ENCODE data around the gene DCXR. TPM values are rescaled to one million over a fixed set of nuclear protein-coding genes. Genes with fewer than 3 reads are reported as not detected.

The DCXR gene
- total RNA-seq, 1 donor from 2014 or later = 1,477 TPM

- DNase-seq (ENCODE audit: low spot score) (no peak), ATAC-seq (no peak)
Observed at GRCh38 chr17:82014432-82014831, 23.1 kb downstream of the DCXR start.

GRCh38 chr17:82013772-82014321 is 23.6 kb downstream of the DCXR start:
- no peak for DNase-seq (ENCODE audit: low spot score)
- ATAC-seq = no peak

- no peak for DNase-seq (ENCODE audit: low spot score)
Observed at GRCh38 chr17:82013341-82013740, 24.2 kb downstream of the DCXR start.

GRCh38 chr17:82012640-82013295 is 24.7 kb downstream of the DCXR start:
- no peak for ATAC-seq
- no peak for DNase-seq (ENCODE audit: low spot score)

More at GRCh38 chr17:82013341-82013740, 24.2 kb downstream of the DCXR start:
- no peak for ATAC-seq

DNA sequence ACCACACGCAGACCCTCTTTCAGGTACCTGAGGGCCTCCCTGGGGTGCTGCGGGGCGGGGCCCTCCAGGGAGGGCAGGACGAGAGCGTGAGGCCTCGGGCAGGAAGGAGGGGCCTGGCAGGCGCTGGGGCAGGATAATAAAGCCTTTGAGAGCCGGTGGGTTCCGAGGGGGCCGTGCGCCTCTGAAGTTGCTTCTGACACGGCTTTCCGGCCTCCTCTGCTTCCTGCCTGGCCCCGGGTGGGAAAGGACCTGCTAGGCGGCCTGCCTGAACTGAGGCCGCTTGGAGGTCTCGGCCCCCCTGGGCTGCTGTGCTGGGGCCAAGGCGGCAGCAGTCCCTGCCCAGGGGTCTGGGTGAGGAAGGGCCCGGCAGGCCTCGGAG is 25.2 kb downstream of the DCXR start:
- DNase-seq (ENCODE audit: low spot score) = no peak
- no peak for ATAC-seq

- ATAC-seq (no peak), DNase-seq (ENCODE audit: low spot score) (no peak)
Observed at GRCh38 chr17:82011617-82012187, 25.8 kb downstream of the DCXR start.

- no peak for DNase-seq (ENCODE audit: low spot score)
- ATAC-seq = no peak
Observed at GRCh38 chr17:82010575-82011525, 26.6 kb downstream of the DCXR start.

DNA sequence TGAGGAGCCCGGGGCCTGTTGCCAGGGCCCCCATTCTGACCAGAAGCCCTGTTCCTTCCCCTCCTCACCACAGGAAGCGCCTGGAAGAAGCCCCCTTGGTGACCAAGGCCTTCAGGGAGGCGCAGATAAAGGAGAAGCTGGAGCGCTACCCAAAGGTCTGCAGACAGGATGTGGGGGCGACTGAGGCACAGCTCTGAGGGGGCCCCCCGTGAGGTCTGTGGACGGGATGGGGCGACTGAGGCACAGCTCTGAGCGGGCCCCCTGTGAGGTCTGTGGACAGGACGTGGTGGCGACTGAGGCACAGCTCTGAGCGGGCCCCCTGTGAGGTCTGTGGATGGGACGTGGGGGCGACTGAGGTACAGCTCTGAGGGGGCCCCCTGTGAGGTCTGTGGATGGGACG is 28.1 kb downstream of the DCXR start:
- DNase-seq (ENCODE audit: low spot score) (no peak), ATAC-seq (no peak)

- no peak for DNase-seq (ENCODE audit: low spot score)
- no peak for ATAC-seq
Observed at GRCh38 chr17:82008941-82009405, 28.5 kb downstream of the DCXR start.

DNA sequence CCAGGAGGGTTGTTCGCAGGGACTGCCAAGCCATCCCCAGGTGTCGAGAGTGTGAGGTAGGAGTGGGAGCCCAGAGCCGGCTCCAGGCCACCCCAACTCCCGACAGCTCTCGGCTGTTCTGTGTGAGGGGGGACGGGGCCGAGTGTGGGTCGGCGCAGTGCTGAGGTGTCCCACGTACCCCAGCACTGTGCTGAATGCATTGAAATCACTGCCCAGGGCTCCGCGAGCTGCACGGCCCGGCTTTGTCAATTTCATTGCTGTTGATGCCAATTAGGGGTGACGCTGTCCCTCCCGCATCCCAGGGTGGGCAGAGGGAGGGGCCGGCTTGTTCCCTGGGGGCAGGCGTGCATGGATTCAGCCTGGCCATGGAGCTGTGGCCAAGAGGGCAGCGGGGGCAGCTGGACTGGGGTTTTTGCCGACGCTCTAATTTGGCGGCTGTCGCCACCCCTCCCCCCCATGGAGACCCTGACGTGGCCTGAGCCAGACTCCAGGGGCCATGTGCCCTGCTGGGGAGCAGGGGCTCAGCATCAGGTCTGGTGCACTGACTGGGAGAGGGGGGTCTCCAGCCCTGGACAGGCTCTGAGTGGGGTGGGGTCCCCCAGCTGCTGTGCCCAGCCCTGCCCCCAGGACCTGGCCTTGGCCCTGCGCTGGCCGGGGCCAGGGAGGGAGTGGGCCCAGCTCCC is 29.1 kb downstream of the DCXR start:
- no peak for ATAC-seq

DNA sequence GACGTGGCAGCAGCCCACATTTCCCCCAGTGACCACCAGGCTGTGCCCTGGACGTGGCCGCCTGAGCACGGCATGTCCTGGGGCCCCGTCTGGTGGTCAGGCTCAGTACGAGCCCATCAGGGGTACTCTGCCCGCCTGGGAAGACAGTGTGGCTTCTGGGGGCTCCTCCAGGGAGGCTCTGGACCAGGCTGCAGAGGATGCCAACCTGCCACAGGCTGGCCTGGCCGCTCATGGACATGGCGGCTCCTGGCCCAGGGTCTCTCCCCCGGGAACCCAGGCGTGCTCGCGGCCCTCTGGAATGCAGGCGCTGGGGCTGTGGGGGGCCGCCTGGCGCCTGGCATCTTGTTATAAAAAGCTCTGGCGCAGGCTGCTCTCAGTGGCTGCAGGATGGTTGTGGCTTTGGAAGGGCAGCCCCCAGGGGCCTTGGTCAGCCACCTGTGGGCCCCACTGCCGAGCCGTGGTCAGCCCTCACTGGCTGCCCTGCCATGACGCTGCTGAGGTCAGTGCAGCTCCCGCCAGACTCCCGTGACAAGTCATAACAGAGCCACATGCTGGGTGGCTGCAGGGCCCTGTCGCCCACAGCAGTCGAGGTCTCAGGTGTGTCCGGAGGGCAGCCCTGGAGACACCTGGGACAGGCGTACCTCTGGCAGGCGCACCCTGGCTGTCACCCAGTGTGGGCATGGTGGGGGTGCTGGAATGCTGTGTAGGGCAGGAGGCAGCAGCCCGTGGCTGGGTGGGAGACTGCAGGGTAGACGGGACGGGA is 29.8 kb downstream of the DCXR start:
- no peak for DNase-seq (ENCODE audit: low spot score)
- ATAC-seq = no peak

More for the DNA sequence above, 29.1 kb downstream of the DCXR start:
- DNase-seq (ENCODE audit: low spot score) = no peak

GRCh38 chr17:82007228-82007494 is 30.3 kb downstream of the DCXR start:
- DNase-seq (ENCODE audit: low spot score) (no peak), ATAC-seq (no peak)

DNA sequence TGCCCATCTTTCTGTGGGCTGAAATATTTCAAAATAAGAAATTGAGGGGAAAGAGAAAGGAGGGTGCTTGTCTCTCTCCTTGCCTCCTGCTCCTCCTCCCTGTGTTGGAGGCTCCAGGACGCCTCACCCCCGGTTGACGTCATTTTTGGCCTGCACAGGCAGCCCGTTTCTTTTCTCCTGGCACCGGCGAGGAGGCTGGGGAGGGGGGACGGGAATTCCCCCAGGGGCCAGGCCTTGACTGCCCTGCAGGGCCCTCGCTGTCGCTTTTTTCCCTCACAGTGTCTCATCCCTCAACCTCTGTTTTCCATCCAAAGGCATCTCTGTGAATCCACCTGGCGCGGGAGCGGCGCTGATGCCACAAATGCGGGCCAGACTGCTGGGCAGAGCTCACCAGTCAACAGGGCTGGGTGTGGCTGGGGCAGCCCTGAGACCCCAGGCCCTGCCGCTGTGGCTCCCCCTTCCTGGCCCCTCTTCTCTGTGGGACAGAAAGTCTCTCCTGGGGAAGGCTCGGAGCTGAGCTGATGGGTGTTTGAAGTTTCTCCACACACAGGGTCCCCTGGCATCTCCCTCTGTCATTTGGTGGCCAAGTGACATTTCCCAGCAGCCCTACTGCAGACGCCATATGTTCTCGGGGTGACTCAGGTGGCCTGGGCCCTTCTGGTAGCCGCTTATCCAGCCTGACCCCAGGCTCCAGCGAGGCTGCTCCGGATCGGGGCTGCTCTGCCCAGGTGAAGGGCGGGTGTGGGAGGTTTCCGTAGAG is 30.8 kb downstream of the DCXR start:
- no peak for ATAC-seq
- DNase-seq (ENCODE audit: low spot score) = no peak

DNA sequence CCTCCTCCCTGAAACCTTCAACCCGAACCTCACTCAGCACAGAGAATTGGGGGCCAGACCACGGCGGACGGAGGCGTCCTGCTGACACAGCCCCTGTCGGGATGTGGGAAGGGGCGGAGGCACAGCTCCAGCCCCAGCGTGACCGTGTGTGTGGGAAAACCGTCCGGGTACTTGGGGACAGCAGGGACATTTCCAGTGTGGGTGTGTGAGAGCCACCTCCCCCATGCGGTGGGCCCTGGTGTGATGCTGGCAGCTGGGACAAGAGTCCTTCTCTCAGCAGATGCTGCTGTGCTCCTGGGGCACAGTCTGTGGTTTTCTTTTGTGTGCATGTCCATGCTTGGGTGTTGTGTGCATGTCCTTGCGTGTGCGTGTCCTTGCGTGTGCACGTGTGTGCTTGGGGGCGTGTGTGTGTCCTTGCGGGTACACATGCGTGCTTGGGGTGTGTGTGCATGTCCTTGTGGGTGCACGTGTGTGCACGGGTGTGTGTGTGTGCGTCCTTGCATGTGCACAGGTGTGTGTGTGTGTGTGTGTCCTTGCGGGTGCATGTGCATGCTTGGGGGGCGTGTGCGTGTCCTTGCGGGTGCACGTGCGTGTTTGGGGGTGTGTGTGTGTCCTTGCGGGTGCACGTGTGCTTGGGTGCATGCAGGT is 31.7 kb downstream of the DCXR start:
- DNase-seq (ENCODE audit: low spot score) (no peak), ATAC-seq (no peak)

GRCh38 chr17:82004517-82005455 is 32.7 kb downstream of the DCXR start:
- no peak for ATAC-seq
- DNase-seq (ENCODE audit: low spot score) = no peak

GRCh38 chr17:82003411-82004381 is 33.8 kb downstream of the DCXR start:
- no peak for ATAC-seq

DNA sequence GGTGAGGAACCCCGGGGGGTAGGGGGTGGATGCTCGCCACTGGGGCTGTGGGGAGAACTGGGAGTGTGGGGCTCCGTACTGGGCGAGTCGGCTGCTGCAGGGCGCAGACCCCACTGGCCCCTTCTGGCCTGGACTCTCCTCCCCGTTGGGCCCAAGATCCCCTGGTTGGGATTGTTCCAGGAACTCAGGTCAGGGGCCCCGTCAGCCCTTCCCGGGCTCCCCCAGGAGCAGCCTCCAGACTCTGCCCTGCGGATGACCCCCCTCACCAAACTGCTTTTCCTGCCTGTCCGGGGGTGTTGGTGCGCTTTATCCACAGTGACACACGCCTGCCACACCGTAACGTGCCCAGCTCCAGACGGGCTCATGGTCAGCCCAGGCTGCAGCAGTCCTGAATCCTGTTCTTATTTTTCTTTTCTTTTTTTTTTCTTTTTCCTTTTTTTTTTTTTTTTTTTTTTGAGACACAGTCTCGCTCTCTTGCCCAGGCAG is 35.9 kb downstream of the DCXR start:
- ATAC-seq = no peak
- no peak for DNase-seq (ENCODE audit: low spot score)

More at GRCh38 chr17:82003411-82004381, 33.8 kb downstream of the DCXR start:
- DNase-seq (ENCODE audit: low spot score) = no peak

Measured in left lobe of liver (tissue), 2 donors.